Skeletal muscle tissue (tissue), 4 donors: ENCODE measurements around the gene RYR3. TPM values are rescaled to one million over a fixed set of nuclear protein-coding genes. Genes with fewer than 3 reads are reported as not detected.

Experiments used
- H3K27ac ChIP-seq: one replicate; pipeline ENCODE4 v1.7.0; 2013; ENCODE audit warnings: mild to moderate bottlenecking, low read depth, low read length, inconsistent platforms
- H3K27me3 ChIP-seq, 3 donors: one replicate each; pipeline ENCODE4 v1.7.0; 2013; ENCODE audit warnings: low read length in 3 of 3; ENCODE audit not compliant: control insufficient read depth in 3 of 3, insufficient read depth in 3 of 3
- H3K36me3 ChIP-seq, 3 donors: one replicate each; pipeline ENCODE4 v1.7.0; 2013; ENCODE audit warnings: low read length in 3 of 3; ENCODE audit not compliant: control insufficient read depth in 3 of 3, insufficient read depth in 3 of 3
- H3K4me1 ChIP-seq, 3 donors: one replicate each; pipeline ENCODE4 v1.7.0; 2013; ENCODE audit warnings: low read length in 3 of 3, mild to moderate bottlenecking in 3 of 3; ENCODE audit not compliant: control insufficient read depth in 3 of 3, insufficient read depth in 3 of 3
- H3K4me3 ChIP-seq, 3 donors: one replicate each; pipeline ENCODE4 v1.7.0; 2013; ENCODE audit warnings: low read length in 3 of 3
- H3K9ac ChIP-seq, 3 donors: one replicate each; pipeline ENCODE4 v1.7.0; 2013; ENCODE audit warnings: low read length in 3 of 3, mild to moderate bottlenecking in 3 of 3, moderate library complexity in 2 of 3, low read depth in 1 of 3
- H3K9me3 ChIP-seq, 3 donors: one replicate each; pipeline ENCODE4 v1.7.0; 2013; ENCODE audit warnings: low read length in 3 of 3; ENCODE audit not compliant: control insufficient read depth in 3 of 3
- total RNA-seq: library from RNA; depleted of rRNA; stranded (reverse); fragments of >200 nt; gene quantifications from one replicate; pipeline ENCODE4 v1.2.3, GENCODE V29; 2014
- donor health status: Osteomylitis.

The RYR3 gene
- total RNA-seq, 1 donor from 2014 or later, result 50.6 TPM

DNA sequence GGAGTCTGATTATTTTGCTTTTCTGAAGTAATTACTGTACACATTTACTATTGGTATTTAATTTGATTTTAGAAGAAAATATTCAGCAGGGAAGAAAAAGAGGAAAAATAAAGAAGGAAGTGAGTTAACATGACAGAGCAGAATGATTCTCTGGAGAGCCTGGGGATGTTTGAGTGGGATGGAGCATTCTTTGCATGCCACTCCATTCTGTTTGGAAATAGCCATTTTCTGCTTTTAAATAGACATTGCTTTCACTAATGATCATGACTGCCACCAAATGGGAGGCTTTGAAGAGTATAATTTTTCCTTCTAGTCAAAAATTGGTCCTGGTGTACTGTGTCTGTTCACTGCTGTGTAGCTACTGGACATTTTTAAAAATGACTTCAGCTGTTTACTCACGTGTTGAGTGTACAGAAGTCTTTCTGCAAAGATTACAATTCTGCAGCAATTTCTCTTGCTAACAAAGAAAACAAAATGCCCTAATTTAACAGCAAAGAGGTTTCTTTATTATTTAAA, 196.1 kb downstream of the RYR3 start:
- Histone ChIP-seq H3K4me3 (no peak overlapping the region), H3K27ac (no peak overlapping the region), H3K4me1 (no peaks in the 10 kb centered on the region), H3K9ac (no peak overlapping the region), H3K36me3 (no peaks in the 10 kb centered on the region), H3K9me3 (no peaks in the 10 kb centered on the region), H3K27me3 (no peaks in the 10 kb centered on the region)

DNA sequence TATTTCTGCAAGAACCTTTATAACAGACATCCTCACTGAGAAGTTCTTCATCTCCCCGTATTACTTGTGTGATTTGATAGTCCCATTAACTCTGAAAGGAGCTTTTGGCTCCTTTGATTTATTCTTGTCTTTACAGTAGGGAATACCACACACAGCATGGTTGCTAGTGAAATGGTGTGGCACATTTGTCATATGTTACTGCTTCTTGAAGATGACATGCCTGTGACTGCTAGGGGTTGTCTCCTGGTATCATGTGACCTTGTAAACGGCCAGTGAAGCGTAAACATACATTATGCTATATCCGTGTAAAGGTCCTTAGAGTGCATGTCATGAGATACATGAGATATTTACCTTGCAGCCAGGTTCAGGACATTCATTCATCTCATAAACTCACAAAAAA, 197.9 kb downstream of the RYR3 start:
- Histone ChIP-seq H3K9ac (no peak overlapping the region), H3K4me3 (no peak overlapping the region), H3K4me1 (no peaks in the 10 kb centered on the region), H3K36me3 (no peaks in the 10 kb centered on the region), H3K27me3 (no peaks in the 10 kb centered on the region), H3K9me3 (no peaks in the 10 kb centered on the region), H3K27ac (no peak overlapping the region)

GRCh38 chr15:33515121-33515520, 204.4 kb downstream of the RYR3 start:
- Histone ChIP-seq H3K4me1 (no peaks in the 10 kb centered on the region), H3K27ac (no peak overlapping the region), H3K27me3 (no peaks in the 10 kb centered on the region), H3K9ac (no peak overlapping the region), H3K36me3 (no peaks in the 10 kb centered on the region), H3K9me3 (no peaks in the 10 kb centered on the region), H3K4me3 (no peak overlapping the region)

DNA sequence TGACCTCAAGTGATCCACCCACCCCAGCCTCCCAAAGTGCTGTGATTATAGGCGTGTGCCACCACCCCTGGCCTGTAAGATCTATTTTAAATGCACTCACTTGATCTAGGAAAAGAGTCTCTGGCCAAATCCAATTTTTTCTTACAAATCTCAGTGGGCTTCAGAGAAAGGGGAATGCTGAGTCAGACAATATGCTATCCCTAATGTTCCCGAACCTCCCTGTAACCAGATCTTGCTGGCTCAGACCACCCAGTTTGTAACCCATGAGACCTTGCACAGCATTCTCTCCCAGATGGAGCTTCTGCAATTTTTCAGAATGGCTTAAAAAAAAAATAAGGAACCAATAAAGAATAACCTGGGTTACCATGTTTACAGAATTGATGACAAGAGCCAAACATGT, 205.8 kb downstream of the RYR3 start:
- H3K36me3 ChIP-seq, result no peaks in the 10 kb centered on the region
- no peaks in the 10 kb centered on the region for H3K27me3 ChIP-seq
- no peak overlapping the region for H3K4me3 ChIP-seq
- no peaks in the 10 kb centered on the region for H3K9me3 ChIP-seq
- H3K9ac ChIP-seq, result no peak overlapping the region
- no peak overlapping the region for H3K27ac ChIP-seq
- H3K4me1 ChIP-seq, result no peaks in the 10 kb centered on the region

DNA sequence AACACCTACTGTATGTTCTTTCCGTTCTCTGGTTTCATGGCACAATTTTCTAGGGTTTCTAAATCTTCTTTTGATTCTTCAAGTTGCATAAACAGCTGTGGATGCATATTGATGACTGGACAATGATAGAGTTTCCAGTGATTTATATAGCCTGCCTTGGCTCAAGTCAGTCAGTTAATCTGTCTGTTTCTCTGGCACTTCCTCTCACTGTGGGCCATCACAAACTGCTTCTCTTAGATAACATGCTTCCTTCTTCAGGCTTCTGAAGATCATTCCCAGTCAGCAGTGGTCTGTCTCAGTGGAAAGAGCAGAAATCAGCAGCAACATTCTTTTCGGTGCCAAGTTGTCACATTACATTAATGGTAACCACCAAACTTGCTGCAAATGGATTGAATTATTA, 207.2 kb downstream of the RYR3 start:
- Histone ChIP-seq H3K4me3 (no peak overlapping the region), H3K27me3 (no peaks in the 10 kb centered on the region), H3K9ac (no peak overlapping the region), H3K36me3 (no peaks in the 10 kb centered on the region), H3K9me3 (no peaks in the 10 kb centered on the region), H3K4me1 (no peaks in the 10 kb centered on the region), H3K27ac (no peak overlapping the region)

- no peaks in the 10 kb centered on the region for H3K4me1 ChIP-seq
- H3K9ac ChIP-seq, result no peak overlapping the region
- no peak overlapping the region for H3K4me3 ChIP-seq
- H3K27ac ChIP-seq, result no peak overlapping the region
- no peaks in the 10 kb centered on the region for H3K27me3 ChIP-seq
- H3K9me3 ChIP-seq, result no peaks in the 10 kb centered on the region
- H3K36me3 ChIP-seq, result no peaks in the 10 kb centered on the region
Measured at GRCh38 chr15:33518421-33518820, 207.7 kb downstream of the RYR3 start.

DNA sequence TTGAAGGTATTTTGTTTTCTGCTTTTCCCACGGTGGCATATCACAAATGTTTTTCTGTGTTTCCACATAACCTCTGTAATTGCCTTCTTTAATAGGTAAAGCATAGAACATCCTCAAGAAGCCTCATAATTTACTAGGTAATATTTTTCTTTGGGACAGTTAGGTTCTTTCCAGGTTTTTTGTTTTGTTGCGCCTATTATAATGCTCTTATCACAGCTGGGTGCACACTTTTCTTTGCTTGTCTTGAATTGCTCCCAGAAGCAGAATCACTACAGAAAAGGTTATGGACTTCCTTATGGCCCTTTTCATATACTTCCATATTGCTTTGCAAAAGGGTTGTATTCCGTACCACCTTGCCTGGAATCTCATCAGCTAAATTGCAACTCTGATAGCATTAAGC, 213.5 kb downstream of the RYR3 start:
- no peaks in the 10 kb centered on the region for H3K27me3 ChIP-seq
- H3K27ac ChIP-seq, result no peak overlapping the region
- H3K4me3 ChIP-seq, result no peak overlapping the region
- no peaks in the 10 kb centered on the region for H3K4me1 ChIP-seq
- no peaks in the 10 kb centered on the region for H3K36me3 ChIP-seq
- no peaks in the 10 kb centered on the region for H3K9me3 ChIP-seq
- H3K9ac ChIP-seq, result no peak overlapping the region

DNA sequence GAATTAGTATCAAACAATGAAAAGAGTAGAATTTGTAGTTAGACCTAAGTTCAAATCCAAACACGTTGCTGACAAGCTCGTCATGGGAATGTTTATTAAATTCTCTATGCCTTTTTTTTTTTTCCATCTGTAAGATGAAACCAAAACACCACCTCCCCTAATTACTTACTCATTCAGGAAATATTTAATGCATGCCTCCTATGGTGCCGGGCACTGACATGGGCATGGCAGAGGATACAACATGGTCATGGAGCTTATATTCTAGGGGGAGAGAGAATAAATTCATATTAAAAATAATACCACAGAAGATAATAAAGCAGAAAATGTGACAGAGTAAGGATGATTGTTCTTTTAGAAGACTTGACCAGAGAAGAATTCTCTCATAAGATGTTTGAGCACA, 215.8 kb downstream of the RYR3 start:
- Histone ChIP-seq H3K4me1 (no peaks in the 10 kb centered on the region), H3K27me3 (no peaks in the 10 kb centered on the region), H3K9me3 (no peaks in the 10 kb centered on the region), H3K36me3 (no peaks in the 10 kb centered on the region), H3K9ac (no peak overlapping the region), H3K4me3 (no peak overlapping the region), H3K27ac (no peak overlapping the region)

- Histone ChIP-seq H3K27ac (no peak overlapping the region), H3K36me3 (no peaks in the 10 kb centered on the region), H3K9me3 (no peaks in the 10 kb centered on the region), H3K4me1 (peaks cover 0 to 4% (median 0%) of the 10 kb centered on the region in 3 donors), H3K27me3 (no peaks in the 10 kb centered on the region), H3K9ac (no peak overlapping the region), H3K4me3 (no peak overlapping the region)
Measured at GRCh38 chr15:33533197-33533596, 222.4 kb downstream of the RYR3 start.

DNA sequence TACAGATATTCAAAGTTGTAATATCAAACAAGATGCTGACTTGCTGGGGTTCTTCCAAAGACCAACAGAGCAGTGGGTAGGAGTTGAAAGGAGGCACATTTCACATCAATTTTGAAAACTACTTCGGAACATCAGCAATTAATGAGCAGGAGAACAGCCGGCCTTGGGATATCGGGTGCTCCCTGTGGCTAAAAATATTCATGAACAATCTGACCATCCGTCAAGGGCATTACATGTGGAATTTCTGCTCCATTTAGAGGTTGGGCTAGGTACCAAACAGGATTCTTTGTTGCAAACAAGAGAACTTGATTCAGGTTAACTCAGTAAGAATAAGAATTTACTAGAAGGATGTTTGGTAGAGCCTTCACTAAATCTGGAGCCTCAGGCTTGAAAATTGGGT, 223.9 kb downstream of the RYR3 start:
- Histone ChIP-seq H3K4me1 (peaks cover 0 to 4% (median 0%) of the 10 kb centered on the region in 3 donors), H3K27me3 (no peaks in the 10 kb centered on the region), H3K4me3 (no peak overlapping the region), H3K27ac (no peak overlapping the region), H3K9me3 (no peaks in the 10 kb centered on the region), H3K9ac (no peak overlapping the region), H3K36me3 (no peaks in the 10 kb centered on the region)

GRCh38 chr15:33535135-33535534, 224.4 kb downstream of the RYR3 start:
- H3K27ac ChIP-seq, result no peak overlapping the region
- H3K4me1 ChIP-seq, result peaks cover 0 to 4% (median 0%) of the 10 kb centered on the region in 3 donors
- H3K9me3 ChIP-seq, result no peaks in the 10 kb centered on the region
- H3K27me3 ChIP-seq, result no peaks in the 10 kb centered on the region
- no peak overlapping the region for H3K4me3 ChIP-seq
- no peaks in the 10 kb centered on the region for H3K36me3 ChIP-seq
- H3K9ac ChIP-seq, result no peak overlapping the region
